ENCODE results near the gene HBE1.

The HBE1 gene

GRCh38 chr11:5265832-5266231 is 3.9 kb downstream of the HBE1 start:
- CTCF ChIA-PET = no interaction called here
- Histone ChIP-seq H3K36me3 (ENCODE audit: control insufficient read depth in 2 of 2, insufficient read depth in 1 of 2, low read length in 2 of 2) (no peaks in the 10 kb centered on the region), H3K27ac (ENCODE audit: extremely low read depth, low read depth, low read length) (no peak overlapping the region), H3K4me1 (ENCODE audit: control insufficient read depth, insufficient read depth, low read length) (no peaks in the 10 kb centered on the region), H3K4me3 (ENCODE audit: low read depth, low read length) (no peak overlapping the region), H3K9me3 (ENCODE audit: control insufficient read depth, insufficient read depth, low read depth, low read length) (no peaks in the 10 kb centered on the region)
- no peak for TF ChIP-seq ZNF24 (tag by site-specific recombination; IDR thresholded peaks at IDR 0.05)
- no peak for TF ChIP-seq ZNF529 (tag by site-specific recombination; IDR thresholded peaks at IDR 0.05; ENCODE audit: insufficient replicate concordance)
- TF ChIP-seq ZBTB7A (tag by site-specific recombination; IDR thresholded peaks at IDR 0.05; ENCODE audit: low read depth) = no peak
- no peak for TF ChIP-seq ZNF26 (tag by site-specific recombination; IDR thresholded peaks at IDR 0.05)
- TF ChIP-seq ZBTB10 (tag by site-specific recombination; IDR thresholded peaks at IDR 0.05) = no peak
- no peak for TF ChIP-seq ZNF521 (tag by site-specific recombination; IDR thresholded peaks at IDR 0.05)
- no peak for TF ChIP-seq ZSCAN23 (tag by site-specific recombination; IDR thresholded peaks at IDR 0.05)
- TF ChIP-seq ATF2 (tag by site-specific recombination; IDR thresholded peaks at IDR 0.05; ENCODE audit: low read depth) = no peak
- no peak for TF ChIP-seq ZNF433 (tag by site-specific recombination; IDR thresholded peaks at IDR 0.05; ENCODE audit: low read depth)
- TF ChIP-seq ZFP3 (tag by site-specific recombination; IDR thresholded peaks at IDR 0.05; ENCODE audit: low read depth) = no peak
- TF ChIP-seq ZNF398 (tag by site-specific recombination; IDR thresholded peaks at IDR 0.05) = no peak
- no peak for TF ChIP-seq ZNF747 (tag by site-specific recombination; IDR thresholded peaks at IDR 0.05)
- TF ChIP-seq ZNF211 (tag by site-specific recombination; IDR thresholded peaks at IDR 0.05; ENCODE audit: low read depth) = no peak
- TF ChIP-seq ZNF366 (tag by site-specific recombination; conservative IDR thresholded peaks at IDR 0.05) = no peak
- no peak for TF ChIP-seq ZNF707 (tag by site-specific recombination; IDR thresholded peaks at IDR 0.05)
- TF ChIP-seq ZNF843 (tag by site-specific recombination; IDR thresholded peaks at IDR 0.05) = no peak
- POLR2A ChIA-PET = no interaction called here

GRCh38 chr11:5258543-5259262 is 11.0 kb downstream of the HBE1 start:
- H3K9me3 ChIP-seq (ENCODE audit: control insufficient read depth, insufficient read depth, low read depth, low read length) = no peaks in the 10 kb centered on the region
- ChIA-PET CTCF (interaction anchor here (1.7 kb wide), 1 partner anchor 32 kb away, joined by 4 read pairs; no protein-coding TSS in a partner anchor), POLR2A (no interaction called here)
- H3K36me3 ChIP-seq (ENCODE audit: control insufficient read depth in 2 of 2, insufficient read depth in 1 of 2, low read length in 2 of 2) = no peaks in the 10 kb centered on the region
- no peak overlapping the region for H3K4me3 ChIP-seq (ENCODE audit: low read depth, low read length)
- H3K27ac ChIP-seq (ENCODE audit: extremely low read depth, low read depth, low read length) = no peak overlapping the region
- H3K4me1 ChIP-seq (ENCODE audit: control insufficient read depth, insufficient read depth, low read length) = no peaks in the 10 kb centered on the region
- TF ChIP-seq ZNF664 (tag by site-specific recombination; IDR thresholded peaks at IDR 0.05) (no peak), ZNF23 (tag by site-specific recombination; IDR thresholded peaks at IDR 0.05; ENCODE audit: borderline replicate concordance) (no peak), IKZF3 (tag by site-specific recombination; IDR thresholded peaks at IDR 0.05) (no peak), ZBTB44 (tag by site-specific recombination; IDR thresholded peaks at IDR 0.05) (no peak), GLI2 (tag by site-specific recombination; IDR thresholded peaks at IDR 0.05; ENCODE audit: borderline replicate concordance, low read depth) (no peak), ZNF645 (tag by site-specific recombination; IDR thresholded peaks at IDR 0.05) (no peak), ZNF629 (tag by site-specific recombination; IDR thresholded peaks at IDR 0.05) (no peak), ZNF521 (tag by site-specific recombination; IDR thresholded peaks at IDR 0.05) (no peak), KLF1 (tag by site-specific recombination; IDR thresholded peaks at IDR 0.05) (no peak), SCRT1 (tag by site-specific recombination; IDR thresholded peaks at IDR 0.05; ENCODE audit: borderline replicate concordance) (no peak)

All from HEK293 (cell line).